Liver (tissue), 9 donors: Measurements from ENCODE around the gene MGME1. TPM values are rescaled to one million over a fixed set of nuclear protein-coding genes. Genes with fewer than 3 reads are reported as not detected.

Experiments
- DNase-seq: peaks from one replicate; pipeline ENCODE4 v3.0.0-alpha.2; 2017; ENCODE audit warnings: low spot score
- H3K27ac ChIP-seq, 2 donors: one replicate each; pipeline ENCODE4 v1.7.0; 2013; ENCODE audit warnings: inconsistent platforms in 2 of 2, low read length in 2 of 2, control low read depth in 1 of 2, low read depth in 1 of 2, mild to moderate bottlenecking in 1 of 2
- H3K27me3 ChIP-seq, 4 donors: one replicate each; pipeline versions ENCODE4 v1.6.1 to v1.7.0; 2013; ENCODE audit warnings: low read length in 3 of 4, inconsistent platforms in 1 of 4, mild to moderate bottlenecking in 1 of 4, moderate library complexity in 1 of 4; ENCODE audit not compliant: control insufficient read depth in 4 of 4, insufficient read depth in 4 of 4
- H3K36me3 ChIP-seq, 4 donors: one replicate each; pipeline versions ENCODE4 v1.6.1 to v1.7.0; 2013; ENCODE audit warnings: low read length in 3 of 4, mild to moderate bottlenecking in 3 of 4, low read depth in 1 of 4, moderate library complexity in 1 of 4; ENCODE audit not compliant: control insufficient read depth in 4 of 4, insufficient read depth in 3 of 4
- H3K4me1 ChIP-seq, 4 donors: one replicate each; pipeline versions ENCODE4 v1.6.1 to v1.7.0; 2013; ENCODE audit warnings: low read length in 3 of 4, mild to moderate bottlenecking in 3 of 4, moderate library complexity in 1 of 4; ENCODE audit not compliant: control insufficient read depth in 4 of 4, insufficient read depth in 4 of 4
- H3K4me3 ChIP-seq, 3 donors: one replicate each; pipeline versions ENCODE4 v1.6.1 to v1.7.0; 2013; ENCODE audit warnings: low read length in 3 of 3, control low read depth in 1 of 3, low read depth in 1 of 3, mild to moderate bottlenecking in 1 of 3
- H3K9ac ChIP-seq, 2 donors: one replicate each; pipeline ENCODE4 v1.7.0; 2013; ENCODE audit warnings: low read length in 2 of 2, mild to moderate bottlenecking in 2 of 2, moderate library complexity in 2 of 2, control low read depth in 1 of 2, low read depth in 1 of 2
- H3K9me3 ChIP-seq, 4 donors: one replicate each; pipeline versions ENCODE4 v1.6.1 to v1.7.0; 2013; ENCODE audit warnings: low read length in 3 of 4; ENCODE audit not compliant: control insufficient read depth in 4 of 4
- ATF3 ChIP-seq: IDR thresholded peaks from 2 replicates; pipeline ENCODE4 v1.6.1; 2016; ENCODE audit warnings: antibody characterized with exemption
- CTCF ChIP-seq: fragments of 150-350 bp; IDR thresholded peaks from 2 replicates; pipeline ENCODE4 v1.5.1; 2017; ENCODE audit warnings: improper control_type of control experiment, low read depth, low read length; ENCODE audit not compliant: missing input control
- EGR1 ChIP-seq, 2 donors: IDR thresholded peaks; 2 replicates each; pipeline ENCODE4 v1.6.1; 2016 to 2018; ENCODE audit warnings: antibody characterized with exemption in 2 of 2, low read depth in 2 of 2
- FOXA1 ChIP-seq: IDR thresholded peaks from 2 replicates; pipeline ENCODE4 v1.6.1; 2016; ENCODE audit warnings: antibody characterized with exemption
- FOXA2 ChIP-seq: IDR thresholded peaks from 2 replicates; pipeline ENCODE4 v1.6.1; 2016; ENCODE audit warnings: antibody characterized with exemption
- GABPA ChIP-seq, 2 donors: IDR thresholded peaks in 1 of 2; conservative IDR thresholded peaks in 1 of 2; 2 replicates each; pipeline ENCODE4 v1.6.1; 2016; ENCODE audit warnings: antibody characterized with exemption in 2 of 2, mild to moderate bottlenecking in 1 of 2, moderate library complexity in 1 of 2
- HNF4A ChIP-seq, 2 donors: conservative IDR thresholded peaks; 2 replicates each; pipeline ENCODE4 v1.6.1; 2016; ENCODE audit warnings: antibody characterized with exemption in 2 of 2, mild to moderate bottlenecking in 2 of 2
- HNF4G ChIP-seq: IDR thresholded peaks from 2 replicates; pipeline ENCODE4 v1.6.1; 2016; ENCODE audit warnings: antibody characterized with exemption
- JUND ChIP-seq, 2 donors: IDR thresholded peaks; 2 replicates each; pipeline ENCODE4 v1.6.1; 2016; ENCODE audit warnings: antibody characterized with exemption in 2 of 2
- MAX ChIP-seq: IDR thresholded peaks from 2 replicates; pipeline ENCODE4 v1.6.1; 2016; ENCODE audit warnings: antibody characterized with exemption
- NR2F2 ChIP-seq: IDR thresholded peaks from 2 replicates; pipeline ENCODE4 v1.6.1; 2016; ENCODE audit warnings: antibody characterized with exemption
- RAD21 ChIP-seq, 2 donors: IDR thresholded peaks; 2 replicates each; pipeline ENCODE4 v1.6.1; 2016; ENCODE audit warnings: antibody characterized with exemption in 2 of 2, mild to moderate bottlenecking in 2 of 2
- REST ChIP-seq: IDR thresholded peaks from 2 replicates; pipeline ENCODE4 v1.6.1; 2016; ENCODE audit warnings: antibody characterized with exemption, mild to moderate bottlenecking
- RXRA ChIP-seq, 2 donors: IDR thresholded peaks; 2 replicates each; pipeline ENCODE4 v1.6.1; 2017 to 2018; ENCODE audit warnings: antibody characterized with exemption in 2 of 2, mild to moderate bottlenecking in 1 of 2
- SP1 ChIP-seq: IDR thresholded peaks from 2 replicates; pipeline ENCODE4 v1.6.1; 2018; ENCODE audit warnings: antibody characterized with exemption, mild to moderate bottlenecking
- TAF1 ChIP-seq: conservative IDR thresholded peaks from 2 replicates; pipeline ENCODE4 v1.6.1; 2016; ENCODE audit warnings: antibody characterized with exemption, mild to moderate bottlenecking
- YY1 ChIP-seq: IDR thresholded peaks from 2 replicates; pipeline ENCODE4 v1.6.1; 2016; ENCODE audit warnings: antibody characterized with exemption, mild to moderate bottlenecking
- ZBTB33 ChIP-seq: IDR thresholded peaks from 2 replicates; pipeline ENCODE4 v1.6.1; 2016; ENCODE audit warnings: antibody characterized with exemption
- WGBS: extraction: QIAGEN DNeasy Blood & Tissue Kit; methylation state at CpG from one replicate; pipeline ENCODE4 v1.1.7; 2013; 5-methylcytosine and 5-hydroxymethylcytosine counted together
- polyA plus RNA-seq, 2 donors: library from polyadenylated mRNA; stranded (reverse) in 1 of 2; unstranded in 1 of 2; fragments of 200-250 nt in 1 of 2; fragments of >200 nt in 1 of 2; fragmentation: Nextera tagmentation in 1 of 2; extraction: Ambion mirVana in 1 of 2; gene quantifications; one replicate each; pipeline versions ENCODE4 v1.2.1 to v1.2.3, GENCODE V29; 2013 to 2015
- total RNA-seq, 2 donors: library from RNA; depleted of rRNA; stranded (reverse); fragments of >200 nt; gene quantifications; one replicate each; pipeline ENCODE4 v1.2.3, GENCODE V29; 2014
- donor health status: healthy.
- donor health status: healthy.
- donor health status: healthy.
- donor health status: healthy.
- donor health status: healthy.

The MGME1 gene
- total and polyA plus RNA-seq, 4 donors, result 4.2 to 26.8 (median 6.7) TPM

- no peak for DNase-seq
- Histone ChIP-seq H3K4me1 (peaks cover 11 to 68% (median 55%) of the 10 kb centered on the region in 4 donors), H3K27ac (peak overlapping the region in 1 of 2 donors; percentile 7), H3K9ac (no peak overlapping the region), H3K9me3 (no peaks in the 10 kb centered on the region), H3K27me3 (no peaks in the 10 kb centered on the region), H3K36me3 (peaks cover 0 to 1% (median 0%) of the 10 kb centered on the region in 4 donors), H3K4me3 (no peak overlapping the region)
- WGBS, result 84% methylated on average over 9 of the region's 9 CpGs
- no peak for TF ChIP-seq ATF3
- no peak for TF ChIP-seq REST
These were observed 5.5 kb upstream of the MGME1 start for GRCh38 chr20:17963114-17963897.

GRCh38 chr20:17964073-17964472 lies 4.7 kb upstream of the MGME1 start:
- WGBS, result 84% methylated on average over 1 of the region's 1 CpG
- Histone ChIP-seq H3K4me1 (peaks cover 11 to 61% (median 48%) of the 10 kb centered on the region in 4 donors), H3K9ac (peak overlapping the region in 1 of 2 donors; percentile 27), H3K36me3 (peaks cover 0 to 1% (median 0%) of the 10 kb centered on the region in 4 donors), H3K27me3 (no peaks in the 10 kb centered on the region), H3K9me3 (no peaks in the 10 kb centered on the region), H3K4me3 (no peak overlapping the region), H3K27ac (peak overlapping the region in 1 of 2 donors; percentile 8)
- DNase-seq, result no peak
- no peak for TF ChIP-seq YY1
- TF ChIP-seq ZBTB33, result no peak
- TF ChIP-seq RXRA (IDR thresholded peaks at IDR 0.05), result no peak
- no peak for TF ChIP-seq REST
- TF ChIP-seq SP1, result no peak
- TF ChIP-seq HNF4G, result no peak
- no peak for TF ChIP-seq FOXA2
- no peak for TF ChIP-seq NR2F2
- TF ChIP-seq EGR1 (IDR thresholded peaks at IDR 0.05; ENCODE audit: low read depth in 2 of 2), result no peak
- no peak for TF ChIP-seq FOXA1
- TF ChIP-seq TAF1, result no peak
- no peak for TF ChIP-seq ATF3
- TF ChIP-seq RAD21 (IDR thresholded peaks at IDR 0.05), result no peak
- no peak for TF ChIP-seq HNF4A (conservative IDR thresholded peaks at IDR 0.05)
- no peak for TF ChIP-seq GABPA (IDR thresholded peaks at IDR 0.05 in 1 of 2, conservative IDR thresholded peaks at IDR 0.05 in 1 of 2)
- TF ChIP-seq JUND (IDR thresholded peaks at IDR 0.05), result no peak
- TF ChIP-seq CTCF, result no peak
- TF ChIP-seq MAX, result no peak
